Measurements from ENCODE around the gene TAF11L5.
"Not testable (repeated sequence)": the region's sequence is repeated elsewhere in the genome, so short reads cannot be mapped to it uniquely, and the experiment has no call there.

TAF11L5 gene

DNA sequence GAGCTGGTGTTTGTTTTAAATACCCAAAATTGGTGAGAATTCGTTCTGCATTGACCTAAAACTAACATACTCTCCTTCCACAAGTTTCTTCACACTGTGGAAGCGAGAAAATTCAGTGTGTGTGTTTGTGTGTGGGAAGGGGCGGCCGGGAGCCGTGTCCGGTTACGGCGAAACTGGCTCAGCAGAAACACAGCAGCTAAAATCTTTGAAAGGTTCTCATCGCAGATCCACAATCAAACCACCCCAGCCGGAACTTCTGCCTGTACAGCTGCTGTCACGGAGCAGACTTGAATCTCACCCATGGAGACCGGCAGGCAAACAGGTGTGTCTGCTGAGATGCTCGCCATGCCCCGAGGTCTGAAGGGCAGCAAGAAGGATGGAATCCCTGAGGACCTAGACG is at the start of gene TAF11L5:
Gene TAF11L5 (plus strand): TSS at position 301 of the 400 bp plus-strand sequence.
- DNase-seq; in situ Hi-C loops (cut with MboI; ENCODE audit: low pct_unique_long_range_greater_than_20kb, low sequenced_read_pairs): not testable (repeated sequence)

DNA sequence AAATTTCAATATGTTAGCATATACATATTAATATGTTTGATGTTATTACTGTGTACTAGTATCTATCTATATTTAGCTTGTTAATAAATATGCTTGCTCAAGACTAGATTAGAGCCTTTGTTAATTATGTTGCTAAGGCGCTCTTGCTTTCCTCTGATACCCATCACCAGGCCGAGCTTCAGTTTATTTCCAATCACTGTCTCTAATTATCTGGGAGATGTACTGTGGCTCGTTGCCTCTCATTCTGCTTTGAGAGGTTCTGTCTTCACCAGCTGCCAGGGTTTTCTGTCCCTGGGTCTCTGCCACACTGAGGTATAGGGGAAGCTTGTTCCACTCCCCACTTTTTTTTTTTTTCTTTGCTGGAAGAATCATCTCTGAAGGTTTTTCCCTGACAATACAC is 48.0 kb upstream of the TAF11L5 start:
- in situ Hi-C loops (cut with MboI; ENCODE audit: low pct_unique_long_range_greater_than_20kb, low sequenced_read_pairs) = no loop called here
- no peak for DNase-seq

DNA sequence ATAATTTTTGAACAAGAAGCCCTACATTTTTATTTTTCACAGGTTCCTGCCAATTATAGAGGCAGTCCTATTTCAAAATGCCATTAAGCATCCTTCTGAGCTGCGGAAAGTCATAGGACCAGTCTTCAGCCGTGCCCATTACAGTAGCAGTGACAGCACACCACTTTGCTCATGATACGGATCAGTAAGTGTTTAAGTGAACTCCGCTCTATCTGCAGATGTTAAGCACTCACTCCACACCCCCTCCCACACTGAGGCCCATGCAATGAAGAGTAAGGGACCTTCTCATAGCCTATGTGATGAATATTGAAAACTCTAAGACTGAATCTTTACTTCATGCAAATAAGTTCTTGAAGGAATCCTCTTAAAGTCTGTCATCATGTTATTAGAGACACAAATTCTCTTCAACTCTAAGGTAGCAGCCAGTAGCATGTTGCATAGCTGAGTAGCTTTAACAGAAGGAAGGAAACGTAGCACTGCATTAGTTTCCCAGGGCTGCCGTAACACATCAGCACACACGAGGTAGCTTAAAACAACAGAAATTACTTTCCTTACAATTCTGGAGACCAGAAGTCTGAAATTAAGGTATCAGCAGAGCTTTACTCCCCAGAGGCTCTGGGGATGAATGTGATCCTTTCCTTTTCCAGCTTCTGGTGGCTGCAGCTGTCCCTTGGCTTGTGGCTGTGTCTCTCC is 47.3 kb upstream of the TAF11L5 start:
- in situ Hi-C loops (cut with MboI; ENCODE audit: low pct_unique_long_range_greater_than_20kb, low sequenced_read_pairs) = no loop called here
- DNase-seq = no peak

DNA sequence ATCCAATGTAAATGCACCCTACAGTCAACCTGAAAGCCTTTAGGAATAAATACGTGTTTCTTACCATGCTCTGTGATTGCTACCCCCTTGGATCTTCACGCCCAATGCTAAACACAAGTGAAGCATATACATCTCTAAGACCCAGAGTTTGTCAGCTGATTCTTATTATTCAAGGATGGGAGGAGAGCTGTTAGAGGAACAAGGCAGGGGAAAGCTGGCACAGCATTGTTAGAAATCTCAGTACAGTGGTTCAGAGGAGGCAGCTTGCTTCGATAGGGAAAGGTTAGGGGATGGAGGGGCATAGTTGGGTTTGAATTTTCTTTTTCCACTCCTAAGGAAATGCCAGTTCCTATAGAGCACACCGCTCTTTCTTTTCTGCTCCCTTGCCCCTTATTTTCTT is 43.7 kb upstream of the TAF11L5 start:
- no peak for DNase-seq
- in situ Hi-C loops (cut with MboI; ENCODE audit: low pct_unique_long_range_greater_than_20kb, low sequenced_read_pairs) = no loop called here

DNA sequence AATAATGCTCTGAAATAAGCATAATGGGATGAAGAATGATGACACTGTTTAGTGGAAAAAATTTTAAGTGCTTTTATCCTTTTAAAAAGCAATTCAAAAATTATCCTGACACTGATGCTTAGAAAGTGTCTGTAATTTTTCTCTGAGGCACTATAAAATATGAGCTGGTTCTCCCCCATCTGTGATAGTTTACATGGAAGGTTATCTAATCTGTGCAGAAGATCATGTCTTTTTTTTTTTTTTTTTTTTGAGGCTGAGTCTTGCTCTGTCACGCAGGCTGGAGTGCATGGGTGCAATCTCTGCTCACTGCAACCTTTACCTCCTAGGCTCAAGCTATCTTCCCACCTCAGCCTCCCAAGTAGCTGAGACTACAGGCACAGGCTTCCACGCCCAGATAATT is 42.2 kb upstream of the TAF11L5 start:
- in situ Hi-C loops (cut with MboI; ENCODE audit: low pct_unique_long_range_greater_than_20kb, low sequenced_read_pairs) = no loop called here
- no peak for DNase-seq

DNA sequence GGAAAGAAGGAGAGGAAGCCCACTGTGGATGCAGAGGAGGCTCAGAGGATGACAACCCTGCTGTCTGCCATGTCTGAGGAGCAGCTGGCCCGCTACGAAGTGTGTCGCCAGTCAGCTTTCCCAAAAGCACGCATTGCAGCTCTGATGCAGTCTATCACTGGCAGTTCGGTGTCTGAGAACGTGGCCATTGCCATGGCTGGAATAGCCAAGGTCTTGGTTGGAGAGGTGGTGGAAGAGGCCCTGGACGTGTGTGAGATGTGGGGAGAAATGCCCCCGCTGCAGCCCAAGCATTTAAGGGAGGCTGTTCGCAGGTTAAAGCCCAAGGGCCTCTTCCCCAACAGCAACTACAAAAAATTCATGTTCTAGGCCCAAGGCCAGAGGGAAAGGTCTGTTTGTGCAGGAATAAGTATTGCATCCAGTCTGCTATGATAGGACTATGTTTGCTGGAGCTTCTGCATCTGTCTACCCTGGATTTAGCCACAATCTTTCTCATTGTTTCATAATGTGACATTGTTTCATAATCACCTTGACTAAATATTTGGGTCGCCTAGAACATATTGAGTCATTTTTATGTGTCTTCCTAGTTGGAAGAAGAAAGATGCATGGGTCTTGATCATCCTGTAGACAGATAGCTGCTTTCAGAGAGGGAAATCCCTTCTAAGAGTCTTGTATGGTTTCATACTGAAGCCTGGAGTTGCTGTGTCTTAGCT is 38.4 kb upstream of the TAF11L5 start:
- in situ Hi-C loops (cut with MboI; ENCODE audit: low pct_unique_long_range_greater_than_20kb, low sequenced_read_pairs) = not testable (repeated sequence)

DNA sequence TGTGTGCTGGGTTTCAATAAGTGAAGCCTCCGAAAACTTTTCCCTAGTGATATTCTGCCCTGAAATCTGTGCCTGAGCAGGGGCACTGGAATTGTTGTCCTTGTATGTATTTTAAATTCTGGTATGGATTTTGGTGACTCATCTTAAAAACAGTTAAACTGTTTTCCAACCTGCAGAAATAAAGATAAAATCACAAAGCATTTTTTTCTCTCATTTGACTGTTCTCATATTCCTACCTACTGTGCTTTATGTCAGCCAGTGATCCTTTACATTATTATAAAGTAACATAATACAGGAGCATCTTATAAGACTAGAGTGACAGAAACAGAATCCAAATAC is 37.9 kb upstream of the TAF11L5 start:
- in situ Hi-C loops (cut with MboI; ENCODE audit: low pct_unique_long_range_greater_than_20kb, low sequenced_read_pairs) = no loop called here
- DNase-seq = no peak

More for the DNA sequence above, 38.4 kb upstream of the TAF11L5 start:
- not testable (repeated sequence) for DNase-seq

DNA sequence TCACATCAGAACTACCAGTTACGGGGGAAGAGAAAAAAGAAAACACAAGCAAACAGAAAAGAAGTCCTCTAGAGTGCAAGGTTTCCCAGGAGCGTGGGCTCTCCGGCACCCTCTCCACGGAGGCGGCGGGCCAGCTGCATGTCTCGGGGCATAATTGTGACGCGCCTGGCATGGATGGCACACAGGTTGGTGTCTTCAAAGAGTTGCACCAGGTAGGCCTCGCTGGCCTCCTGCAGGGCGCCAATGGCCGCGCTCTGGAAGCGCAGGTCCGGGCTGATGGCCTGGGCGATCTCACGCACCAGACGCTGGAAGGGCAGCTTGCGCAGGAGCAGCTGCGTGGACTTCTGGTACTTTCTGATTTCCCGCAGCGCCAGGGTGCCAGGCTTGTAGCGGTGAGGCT is 33.8 kb upstream of the TAF11L5 start:
- in situ Hi-C loops (cut with MboI; ENCODE audit: low pct_unique_long_range_greater_than_20kb, low sequenced_read_pairs) = not testable (repeated sequence)

DNA sequence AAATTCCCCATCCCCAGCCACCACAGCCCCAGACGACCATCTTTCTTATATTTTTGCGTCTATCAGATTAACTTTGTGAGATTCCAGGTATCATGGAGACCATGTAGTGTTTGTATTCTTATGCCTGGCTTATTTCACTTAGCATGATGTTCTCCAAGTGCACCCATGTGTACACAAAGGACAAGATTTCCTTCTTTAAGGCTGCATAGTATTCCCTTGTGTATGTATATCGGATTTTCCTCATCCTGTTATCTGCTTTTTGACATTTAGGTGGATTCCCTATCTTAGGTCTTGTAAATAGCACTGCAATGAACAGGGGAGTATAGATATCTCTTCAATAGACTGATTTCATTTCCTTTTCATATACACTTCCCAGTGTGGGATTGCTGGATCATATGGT is 32.3 kb upstream of the TAF11L5 start:
- no peak for DNase-seq
- in situ Hi-C loops (cut with MboI; ENCODE audit: low pct_unique_long_range_greater_than_20kb, low sequenced_read_pairs) = no loop called here

More for the DNA sequence above, 33.8 kb upstream of the TAF11L5 start:
- not testable (repeated sequence) for DNase-seq

DNA sequence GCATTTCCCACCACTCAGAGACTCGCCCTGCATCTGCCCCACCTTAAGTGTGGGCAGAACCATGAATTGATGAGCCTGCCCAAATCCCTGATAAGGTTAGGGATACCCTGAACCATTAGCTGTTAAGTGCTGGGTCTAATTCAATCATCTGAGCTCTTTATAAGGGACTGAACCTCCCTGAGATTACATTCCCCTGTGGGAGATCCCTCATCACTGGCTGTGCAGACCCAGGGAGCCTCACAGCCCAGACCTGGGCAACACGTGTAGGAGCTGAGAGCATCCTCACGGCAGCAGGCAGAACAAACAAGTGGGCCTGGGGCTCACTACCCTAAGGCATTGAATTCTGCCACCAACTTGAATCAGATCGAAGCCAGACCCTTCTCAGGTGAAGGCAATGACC is 27.6 kb upstream of the TAF11L5 start:
- in situ Hi-C loops (cut with MboI; ENCODE audit: low pct_unique_long_range_greater_than_20kb, low sequenced_read_pairs) = no loop called here

DNA sequence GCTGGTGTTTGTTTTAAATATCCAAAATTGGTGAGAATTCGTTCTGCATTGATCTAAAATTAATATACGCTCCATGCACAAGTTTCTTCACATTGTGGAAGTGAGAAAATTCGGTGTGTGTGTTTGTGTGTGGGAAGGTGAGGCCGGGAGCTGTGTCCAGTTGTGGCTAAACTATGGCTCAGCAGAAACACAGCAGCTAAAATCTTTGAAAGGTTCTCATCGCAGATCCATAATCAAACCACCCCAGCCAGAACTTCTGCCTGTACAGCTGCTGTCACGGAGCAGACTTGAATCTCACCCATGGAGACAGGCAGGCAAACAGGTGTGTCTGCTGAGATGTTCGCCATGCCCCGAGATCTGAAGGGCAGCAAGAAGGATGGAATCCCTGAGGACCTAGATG is 27.1 kb upstream of the TAF11L5 start, which contains the start of gene TAF11L2:
Gene TAF11L2 (plus strand): TSS at position 301 of the 400 bp plus-strand sequence.
- DNase-seq; in situ Hi-C loops (cut with MboI; ENCODE audit: low pct_unique_long_range_greater_than_20kb, low sequenced_read_pairs): not testable (repeated sequence)

More for the DNA sequence above, 27.6 kb upstream of the TAF11L5 start:
- DNase-seq = no peak

DNA sequence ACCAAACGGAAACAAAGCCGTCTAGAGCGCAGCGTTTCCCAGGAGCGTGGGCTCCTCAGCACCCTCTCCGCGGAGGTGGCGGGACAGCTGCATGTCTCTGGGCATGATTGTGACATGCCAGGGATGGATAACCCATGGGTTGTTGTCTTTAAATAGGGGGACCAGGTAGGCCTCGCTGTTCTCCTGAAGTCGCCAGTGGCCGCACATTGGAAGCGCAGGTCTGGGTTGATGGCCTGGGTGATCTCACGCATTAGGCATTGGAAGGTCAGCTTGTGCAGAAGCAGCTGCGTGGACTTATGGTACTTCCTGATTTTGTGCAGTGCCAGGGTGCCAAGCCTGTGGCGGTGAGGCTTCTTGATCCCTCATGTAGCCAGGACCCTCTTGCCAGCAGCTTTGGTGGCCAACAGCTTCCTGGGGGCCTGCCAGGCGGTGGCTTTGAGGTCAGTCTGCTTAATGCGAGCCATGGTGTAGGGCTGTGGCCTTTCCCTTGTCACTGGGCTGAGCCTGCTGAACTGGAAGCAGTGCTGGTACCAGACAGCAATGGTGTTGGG is 13.2 kb upstream of the TAF11L5 start:
- in situ Hi-C loops (cut with MboI; ENCODE audit: low pct_unique_long_range_greater_than_20kb, low sequenced_read_pairs) = no loop called here
- no peak for DNase-seq

DNA sequence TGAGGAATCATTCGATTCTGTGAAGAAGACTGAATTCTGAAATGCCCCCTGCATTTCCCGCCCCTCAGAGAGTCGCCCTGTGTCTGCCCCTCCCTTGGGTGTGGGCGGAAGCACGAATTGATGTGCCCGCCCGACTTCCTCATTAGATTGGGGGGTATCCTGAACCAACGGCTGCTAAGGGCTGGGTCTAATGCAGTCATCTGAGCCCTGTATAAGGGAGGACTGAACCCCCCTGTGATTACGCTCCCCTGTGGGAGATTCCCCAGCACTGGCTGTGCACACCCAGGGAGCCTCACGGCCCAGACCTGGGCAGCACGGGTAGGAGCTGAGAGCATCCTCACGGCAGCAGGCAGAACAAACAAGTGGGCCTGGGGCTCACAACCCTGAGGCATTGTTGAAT is 7.5 kb upstream of the TAF11L5 start:
- in situ Hi-C loops (cut with MboI; ENCODE audit: low pct_unique_long_range_greater_than_20kb, low sequenced_read_pairs); DNase-seq: not testable (repeated sequence)

DNA sequence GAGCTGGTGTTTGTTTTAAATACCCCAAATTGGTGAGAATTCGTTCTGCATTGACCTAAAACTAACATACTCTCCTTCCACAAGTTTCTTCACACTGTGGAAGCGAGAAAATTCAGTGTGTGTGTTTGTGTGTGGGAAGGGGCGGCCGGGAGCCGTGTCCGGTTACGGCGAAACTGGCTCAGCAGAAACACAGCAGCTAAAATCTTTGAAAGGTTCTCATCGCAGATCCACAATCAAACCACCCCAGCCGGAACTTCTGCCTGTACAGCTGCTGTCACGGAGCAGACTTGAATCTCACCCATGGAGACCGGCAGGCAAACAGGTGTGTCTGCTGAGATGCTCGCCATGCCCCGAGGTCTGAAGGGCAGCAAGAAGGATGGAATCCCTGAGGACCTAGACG is 7.0 kb upstream of the TAF11L5 start, which contains the start of gene TAF11L3:
Gene TAF11L3 (plus strand): TSS at position 301 of the 400 bp plus-strand sequence.
- in situ Hi-C loops (cut with MboI; ENCODE audit: low pct_unique_long_range_greater_than_20kb, low sequenced_read_pairs); DNase-seq: not testable (repeated sequence)

DNA sequence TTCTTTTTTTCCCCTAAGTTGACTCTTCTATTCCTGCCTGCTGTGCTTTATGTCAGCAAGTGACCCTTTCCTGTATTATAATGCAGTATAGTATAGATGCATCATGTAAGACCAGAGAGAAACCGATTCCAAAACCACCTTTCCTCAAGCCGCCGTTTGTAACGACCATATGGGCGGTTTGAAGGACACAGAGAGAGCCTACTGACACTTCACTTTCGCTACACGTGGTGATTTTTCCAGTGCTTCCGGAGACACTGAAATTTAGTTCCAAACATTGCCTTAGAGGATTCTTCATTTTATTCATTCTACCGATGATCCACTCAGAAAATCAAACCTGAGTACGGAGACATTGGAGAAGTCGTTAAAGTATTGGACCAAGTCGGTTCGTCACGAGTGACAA is 5.5 kb upstream of the TAF11L5 start:
- in situ Hi-C loops (cut with MboI; ENCODE audit: low pct_unique_long_range_greater_than_20kb, low sequenced_read_pairs); DNase-seq: not testable (repeated sequence)

DNA sequence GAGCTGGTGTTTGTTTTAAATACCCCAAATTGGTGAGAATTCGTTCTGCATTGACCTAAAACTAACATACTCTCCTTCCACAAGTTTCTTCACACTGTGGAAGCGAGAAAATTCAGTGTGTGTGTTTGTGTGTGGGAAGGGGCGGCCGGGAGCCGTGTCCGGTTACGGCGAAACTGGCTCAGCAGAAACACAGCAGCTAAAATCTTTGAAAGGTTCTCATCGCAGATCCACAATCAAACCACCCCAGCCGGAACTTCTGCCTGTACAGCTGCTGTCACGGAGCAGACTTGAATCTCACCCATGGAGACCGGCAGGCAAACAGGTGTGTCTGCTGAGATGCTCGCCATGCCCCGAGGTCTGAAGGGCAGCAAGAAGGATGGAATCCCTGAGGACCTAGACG is 3.5 kb upstream of the TAF11L5 start, which contains the start of gene TAF11L4:
Gene TAF11L4 (plus strand): TSS at position 301 of the 400 bp plus-strand sequence.
- in situ Hi-C loops (cut with MboI; ENCODE audit: low pct_unique_long_range_greater_than_20kb, low sequenced_read_pairs); DNase-seq: not testable (repeated sequence)

DNA sequence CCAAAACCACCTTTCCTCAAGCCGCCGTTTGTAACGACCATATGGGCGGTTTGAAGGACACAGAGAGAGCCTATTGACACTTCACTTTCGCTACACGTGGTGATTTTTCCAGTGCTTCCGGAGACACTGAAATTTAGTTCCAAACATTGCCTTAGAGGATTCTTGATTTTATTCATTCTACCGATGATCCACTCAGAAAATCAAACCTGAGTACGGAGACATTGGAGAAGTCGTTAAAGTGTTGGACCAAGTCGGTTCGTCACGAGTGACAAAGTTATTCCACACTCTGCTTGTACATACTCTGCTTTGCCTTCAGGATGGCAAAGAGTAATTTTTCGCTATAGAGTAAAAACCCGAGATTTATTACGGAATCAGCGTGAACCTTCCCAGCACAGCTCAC is 1.5 kb downstream of the TAF11L5 start:
- in situ Hi-C loops (cut with MboI; ENCODE audit: low pct_unique_long_range_greater_than_20kb, low sequenced_read_pairs); DNase-seq: not testable (repeated sequence)

DNA sequence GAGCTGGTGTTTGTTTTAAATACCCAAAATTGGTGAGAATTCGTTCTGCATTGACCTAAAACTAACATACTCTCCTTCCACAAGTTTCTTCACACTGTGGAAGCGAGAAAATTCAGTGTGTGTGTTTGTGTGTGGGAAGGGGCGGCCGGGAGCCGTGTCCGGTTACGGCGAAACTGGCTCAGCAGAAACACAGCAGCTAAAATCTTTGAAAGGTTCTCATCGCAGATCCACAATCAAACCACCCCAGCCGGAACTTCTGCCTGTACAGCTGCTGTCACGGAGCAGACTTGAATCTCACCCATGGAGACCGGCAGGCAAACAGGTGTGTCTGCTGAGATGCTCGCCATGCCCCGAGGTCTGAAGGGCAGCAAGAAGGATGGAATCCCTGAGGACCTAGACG is 3.3 kb downstream of the TAF11L5 start, which contains the start of gene TAF11L6:
Gene TAF11L6 (plus strand): TSS at position 301 of the 400 bp plus-strand sequence.
- DNase-seq; in situ Hi-C loops (cut with MboI; ENCODE audit: low pct_unique_long_range_greater_than_20kb, low sequenced_read_pairs): not testable (repeated sequence)

Data from KBM-7 (cell line).